K562 (cell line): ENCODE data around the gene RPS27. TPM values are rescaled to one million over a fixed set of nuclear protein-coding genes. Genes with fewer than 3 reads are reported as not detected.

Experiments
- CBFA2T2 ChIP-seq: fragments of 450-650 bp; conservative IDR thresholded peaks from 2 replicates; pipeline ENCODE4 v1.6.1; 2017; ENCODE audit warnings: mild to moderate bottlenecking
- CCNT2 ChIP-seq: IDR thresholded peaks from 2 replicates; pipeline ENCODE4 v1.6.1; 2011; ENCODE audit warnings: borderline replicate concordance, low read depth, mild to moderate bottlenecking, moderate library complexity, mixed read lengths, low read length; ENCODE audit not compliant: insufficient read length; ENCODE audit errors: extremely low read depth
- CREBBP ChIP-seq: IDR thresholded peaks from one replicate; pipeline ENCODE4 v1.6.1; 2012; ENCODE audit warnings: low read depth, mild to moderate bottlenecking, control low read depth, inconsistent platforms, low read length
- KDM5B ChIP-seq: fragments of 200-600 bp; sonication (generic); IDR thresholded peaks from 2 replicates; pipeline ENCODE4 v1.6.1; 2012; ENCODE audit warnings: low read depth, mild to moderate bottlenecking, moderate library complexity, low read length, control low read depth, inconsistent platforms; ENCODE audit not compliant: insufficient replicate concordance
- MTA1 ChIP-seq: fragments of 450-650 bp; IDR thresholded peaks from 2 replicates; pipeline ENCODE4 v1.6.1; 2017; ENCODE audit warnings: borderline replicate concordance
- NR2F6 ChIP-seq: fragments of 450-650 bp; formaldehyde crosslinking; IDR thresholded peaks from 2 replicates; pipeline ENCODE4 v1.4.0; 2020; ENCODE audit warnings: mild to moderate bottlenecking
- POLR2AphosphoS5 ChIP-seq: IDR thresholded peaks from 2 replicates; pipeline ENCODE4 v1.6.1; 2011; ENCODE audit warnings: mild to moderate bottlenecking, low read depth, low read length, moderate library complexity; ENCODE audit not compliant: control insufficient read depth, insufficient read depth
- POLR3G ChIP-seq: IDR thresholded peaks from 2 replicates; pipeline ENCODE4 v1.6.1; 2011; ENCODE audit not compliant: insufficient read length, insufficient replicate concordance; ENCODE audit errors: extremely low read depth
- TAF15 ChIP-seq: fragments of 200-400 bp; formaldehyde crosslinking; IDR thresholded peaks from 2 replicates; pipeline ENCODE4 v1.6.1; 2017; ENCODE audit warnings: mild to moderate bottlenecking, low read depth, low read length, moderate library complexity
- ZNF165 ChIP-seq: fragments of 250-450 bp; sonication (Bioruptor Pico); IDR thresholded peaks from 2 replicates; pipeline ENCODE4 v1.4.0; 2020; ENCODE audit warnings: borderline replicate concordance
- ZNF507 ChIP-seq: conservative IDR thresholded peaks from 2 replicates; pipeline ENCODE4 v1.6.1; 2017; ENCODE audit warnings: missing genetic modification characterization, missing compliant biosample characterization
- polyA plus RNA-seq, 8 experiments: library from polyadenylated mRNA; depleted of rRNA in 4 of 8; stranded (reverse) in 5 of 8; unstranded in 3 of 8; fragments of >200 nt; fragmentation: Nextera tagmentation in 2 of 8; fragmentation: Illumina TruSeq in 1 of 8; extraction: Ambion mirVana in 2 of 8; extraction: Trizol in 1 of 8; gene quantifications; 2 replicates each; pipeline versions ENCODE4 v1.2.1 to v1.2.3, GENCODE V29; 2011 to 2014; ENCODE audit warnings: inconsistent platforms in 1 of 8, missing spikeins in 1 of 8
- total RNA-seq, 7 experiments: library from RNA; depleted of rRNA in 6 of 7; stranded (reverse); fragments of >200 nt in 6 of 7; fragmentation: Illumina TruSeq in 2 of 7; extraction: Trizol in 2 of 7; gene quantifications; 2 replicates each; pipeline versions ENCODE4 v1.2.1 to v1.2.3, GENCODE V29; 2011 to 2021; ENCODE audit warnings: low replicate concordance in 1 of 7
- TF ChIP-seq, protein P1 (sequence below): fragments of 450-650 bp; IDR thresholded peaks from 2 replicates; pipeline ENCODE4 v1.6.1; 2017; ENCODE audit warnings: antibody characterized with exemption, mild to moderate bottlenecking
- TF ChIP-seq, protein P2 (sequence below): fragments of 250-450 bp; sonication (Bioruptor Pico); IDR thresholded peaks from 2 replicates; pipeline ENCODE4 v1.5.0; 2021; ENCODE audit warnings: mild to moderate bottlenecking, moderate library complexity
- TF ChIP-seq, protein P3 (sequence below): sonication (generic); formaldehyde crosslinking; IDR thresholded peaks from 2 replicates; pipeline ENCODE4 v1.8.0; 2022; ENCODE audit warnings: missing genetic modification reagents, mild to moderate bottlenecking, borderline replicate concordance
- TF ChIP-seq, protein P4 (sequence below): fragments of 450-650 bp; formaldehyde crosslinking; conservative IDR thresholded peaks from 2 replicates; pipeline ENCODE4 v1.4.0; 2022; ENCODE audit warnings: mild to moderate bottlenecking, missing genetic modification characterization

RPS27 gene
- total and polyA plus RNA-seq, 9 of the 15 experiments (the other 6 are each of a cell fraction or from before 2014, with no cell fraction given), result 2,091 to 9,377 (median 6,706) TPM

DNA sequence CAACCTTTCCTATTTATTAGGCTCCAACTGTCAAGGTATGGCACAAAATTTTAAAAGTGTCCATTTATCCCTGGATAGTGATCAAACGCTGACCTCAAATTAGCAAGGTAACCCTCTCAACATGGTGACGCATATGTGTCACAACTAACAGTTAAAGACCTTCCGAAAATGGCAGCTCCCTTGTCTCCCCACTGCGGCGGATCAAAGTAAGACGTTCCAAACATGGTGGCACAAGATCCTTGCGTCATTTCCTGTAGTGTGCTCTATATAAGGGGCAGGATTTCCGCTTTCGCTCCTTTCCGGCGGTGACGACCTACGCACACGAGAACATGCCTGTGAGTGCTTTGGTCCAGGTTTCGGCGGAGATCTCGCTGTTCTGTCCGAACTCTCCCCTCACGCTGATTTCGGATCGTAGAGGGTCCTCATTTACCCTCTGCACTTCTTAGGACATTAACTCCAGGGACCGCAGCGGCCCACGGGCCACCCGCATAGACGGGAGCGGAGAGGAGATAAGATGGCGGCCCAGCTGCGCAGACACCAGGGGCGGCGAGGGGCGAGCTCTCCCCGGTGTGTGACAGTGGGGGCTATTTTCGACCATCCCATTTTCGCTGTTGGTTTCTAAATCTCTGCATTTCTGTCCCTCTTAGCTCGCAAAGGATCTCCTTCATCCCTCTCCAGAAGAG is at the start of gene RPS27 (continued):
- TF ChIP-seq, protein P1, sequence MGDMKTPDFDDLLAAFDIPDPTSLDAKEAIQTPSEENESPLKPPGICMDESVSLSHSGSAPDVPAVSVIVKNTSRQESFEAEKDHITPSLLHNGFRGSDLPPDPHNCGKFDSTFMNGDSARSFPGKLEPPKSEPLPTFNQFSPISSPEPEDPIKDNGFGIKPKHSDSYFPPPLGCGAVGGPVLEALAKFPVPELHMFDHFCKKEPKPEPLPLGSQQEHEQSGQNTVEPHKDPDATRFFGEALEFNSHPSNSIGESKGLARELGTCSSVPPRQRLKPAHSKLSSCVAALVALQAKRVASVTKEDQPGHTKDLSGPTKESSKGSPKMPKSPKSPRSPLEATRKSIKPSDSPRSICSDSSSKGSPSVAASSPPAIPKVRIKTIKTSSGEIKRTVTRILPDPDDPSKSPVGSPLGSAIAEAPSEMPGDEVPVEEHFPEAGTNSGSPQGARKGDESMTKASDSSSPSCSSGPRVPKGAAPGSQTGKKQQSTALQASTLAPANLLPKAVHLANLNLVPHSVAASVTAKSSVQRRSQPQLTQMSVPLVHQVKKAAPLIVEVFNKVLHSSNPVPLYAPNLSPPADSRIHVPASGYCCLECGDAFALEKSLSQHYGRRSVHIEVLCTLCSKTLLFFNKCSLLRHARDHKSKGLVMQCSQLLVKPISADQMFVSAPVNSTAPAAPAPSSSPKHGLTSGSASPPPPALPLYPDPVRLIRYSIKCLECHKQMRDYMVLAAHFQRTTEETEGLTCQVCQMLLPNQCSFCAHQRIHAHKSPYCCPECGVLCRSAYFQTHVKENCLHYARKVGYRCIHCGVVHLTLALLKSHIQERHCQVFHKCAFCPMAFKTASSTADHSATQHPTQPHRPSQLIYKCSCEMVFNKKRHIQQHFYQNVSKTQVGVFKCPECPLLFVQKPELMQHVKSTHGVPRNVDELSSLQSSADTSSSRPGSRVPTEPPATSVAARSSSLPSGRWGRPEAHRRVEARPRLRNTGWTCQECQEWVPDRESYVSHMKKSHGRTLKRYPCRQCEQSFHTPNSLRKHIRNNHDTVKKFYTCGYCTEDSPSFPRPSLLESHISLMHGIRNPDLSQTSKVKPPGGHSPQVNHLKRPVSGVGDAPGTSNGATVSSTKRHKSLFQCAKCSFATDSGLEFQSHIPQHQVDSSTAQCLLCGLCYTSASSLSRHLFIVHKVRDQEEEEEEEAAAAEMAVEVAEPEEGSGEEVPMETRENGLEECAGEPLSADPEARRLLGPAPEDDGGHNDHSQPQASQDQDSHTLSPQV, result peak; percentile 75
- TF ChIP-seq CREBBP (no peak), TAF15 (no peak), ZNF165 (CRISPR knock-in tag) (no peak), CCNT2 (peak; percentile 19), POLR2AphosphoS5 (peak; percentile 100), NR2F6 (CRISPR knock-in tag) (no peak), ZNF507 (tag) (no peak), MTA1 (no peak), CBFA2T2 (no peak), POLR3G (no peak), KDM5B (peak; percentile 100)
- TF ChIP-seq, protein P2, sequence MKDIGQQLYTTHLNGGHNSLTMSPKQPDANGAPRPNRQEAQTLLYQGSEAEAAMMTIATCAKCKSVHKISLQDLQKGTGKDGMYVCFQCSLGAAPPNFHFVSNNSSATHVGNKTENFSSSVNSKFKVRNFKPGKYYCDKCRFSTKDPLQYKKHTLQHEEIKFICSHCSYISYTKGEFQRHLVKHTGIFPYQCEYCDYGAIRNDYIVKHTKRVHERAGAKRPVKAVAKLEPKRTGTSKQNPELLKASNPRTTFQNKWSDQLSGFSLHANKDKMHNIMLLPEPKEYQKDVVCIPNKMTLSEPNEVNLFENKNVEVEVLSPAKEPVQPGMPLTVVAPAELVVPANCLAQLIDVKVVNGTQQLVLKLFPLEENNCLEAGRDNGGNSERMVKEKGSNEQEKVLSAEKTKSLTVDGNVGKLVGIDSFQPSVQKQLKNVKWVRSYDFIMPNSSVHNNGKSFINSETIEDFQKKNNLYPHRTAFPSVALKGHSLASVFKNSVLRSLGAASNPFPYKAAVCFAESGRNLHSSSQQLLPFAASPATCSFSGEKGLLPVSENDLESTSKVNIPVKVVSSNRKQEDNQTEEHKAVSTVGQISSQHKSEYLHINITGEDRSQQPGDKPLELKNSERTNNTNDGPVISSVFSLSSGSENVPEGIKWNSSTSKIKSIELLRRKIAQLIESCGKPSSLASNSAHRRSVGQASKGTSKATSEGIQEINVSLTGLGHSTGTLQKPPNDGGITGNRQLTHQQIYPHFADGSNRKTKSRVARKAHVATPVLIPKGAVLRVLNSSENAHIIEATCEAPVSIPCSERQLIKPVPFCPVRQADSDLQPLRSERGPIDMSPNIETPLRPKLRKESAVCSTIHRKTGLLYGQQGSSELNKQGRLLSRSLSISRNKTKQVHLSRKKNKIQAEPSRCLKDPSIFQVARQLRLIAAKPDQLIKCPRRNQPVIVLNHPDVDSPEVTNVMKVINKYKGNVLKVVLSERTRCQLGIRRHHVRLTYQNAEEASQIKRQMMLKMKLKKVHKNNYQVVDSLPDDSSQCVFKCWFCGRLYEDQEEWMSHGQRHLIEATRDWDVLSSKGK (CRISPR knock-in tag), result no peak
- TF ChIP-seq, protein P3, sequence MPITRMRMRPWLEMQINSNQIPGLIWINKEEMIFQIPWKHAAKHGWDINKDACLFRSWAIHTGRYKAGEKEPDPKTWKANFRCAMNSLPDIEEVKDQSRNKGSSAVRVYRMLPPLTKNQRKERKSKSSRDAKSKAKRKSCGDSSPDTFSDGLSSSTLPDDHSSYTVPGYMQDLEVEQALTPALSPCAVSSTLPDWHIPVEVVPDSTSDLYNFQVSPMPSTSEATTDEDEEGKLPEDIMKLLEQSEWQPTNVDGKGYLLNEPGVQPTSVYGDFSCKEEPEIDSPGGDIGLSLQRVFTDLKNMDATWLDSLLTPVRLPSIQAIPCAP (CRISPR knock-in tag), result no peak; the same call in 1 of the 2 replicates
- TF ChIP-seq, protein P4, sequence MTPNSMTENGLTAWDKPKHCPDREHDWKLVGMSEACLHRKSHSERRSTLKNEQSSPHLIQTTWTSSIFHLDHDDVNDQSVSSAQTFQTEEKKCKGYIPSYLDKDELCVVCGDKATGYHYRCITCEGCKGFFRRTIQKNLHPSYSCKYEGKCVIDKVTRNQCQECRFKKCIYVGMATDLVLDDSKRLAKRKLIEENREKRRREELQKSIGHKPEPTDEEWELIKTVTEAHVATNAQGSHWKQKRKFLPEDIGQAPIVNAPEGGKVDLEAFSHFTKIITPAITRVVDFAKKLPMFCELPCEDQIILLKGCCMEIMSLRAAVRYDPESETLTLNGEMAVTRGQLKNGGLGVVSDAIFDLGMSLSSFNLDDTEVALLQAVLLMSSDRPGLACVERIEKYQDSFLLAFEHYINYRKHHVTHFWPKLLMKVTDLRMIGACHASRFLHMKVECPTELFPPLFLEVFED, result peak; percentile 66; the same call in 1 of the 2 replicates
